IMR-90 (cell line): ENCODE measurements around the gene GRB10. TPM values are rescaled to one million over a fixed set of nuclear protein-coding genes. Genes with fewer than 3 reads are reported as not detected.

ENCODE experiments used
- ATAC-seq: fragments of 200-7000 bp; cut with Tn5 transposase; 2 replicates; pipeline ENCODE4 v1.9.1; 2020; ENCODE audit warnings: low read depth, mild to moderate bottlenecking, moderate library complexity
- BruUV-seq: library from RNA; stranded (reverse); fragments of 400-500 nt; replicated peaks from 2 replicates; lab custom pipeline; 2021; lab: Mats Ljungman, UMichigan
- CTCF ChIA-PET: fragments of 300-600 bp; formaldehyde crosslinking; extraction: SDS; loops from one replicate; lab custom pipeline; 2021; ENCODE audit warnings: antibody characterized with exemption; lab: Yijun Ruan, JAX
- POLR2A ChIA-PET: fragments of 300-600 bp; sonication (Branson Sonifier 250); formaldehyde crosslinking; loops from one replicate; lab custom pipeline; 2022; ENCODE audit warnings: antibody characterized with exemption; ENCODE audit not compliant: unreplicated experiment; lab: Charles Lee
- DNase-seq: peaks from one replicate; pipeline ENCODE4 v3.0.0; 2013
- H2AFZ ChIP-seq: replicated peaks from 2 replicates; pipeline ENCODE3; 2013; ENCODE audit warnings: low read length, mild to moderate bottlenecking; ENCODE audit not compliant: poor library complexity
- H2AK5ac ChIP-seq: 2 replicates; pipeline ENCODE4 v1.6.1; 2013; ENCODE audit warnings: low read depth, low read length, inconsistent platforms
- H2AK9ac ChIP-seq: replicated peaks from 2 replicates; pipeline ENCODE3; 2013; ENCODE audit warnings: mild to moderate bottlenecking, low read depth, low read length, moderate library complexity; ENCODE audit not compliant: poor library complexity
- H2BK120ac ChIP-seq: 2 replicates; pipeline ENCODE4 v1.6.1; 2013; ENCODE audit warnings: low read depth, low read length, inconsistent platforms
- H2BK15ac ChIP-seq: 3 replicates; pipeline ENCODE4 v1.6.1; 2013; ENCODE audit warnings: low read depth, low read length, inconsistent platforms
- H2BK20ac ChIP-seq: 2 replicates; pipeline ENCODE4 v1.6.1; 2013; ENCODE audit warnings: low read depth, mild to moderate bottlenecking, inconsistent platforms, low read length, moderate library complexity
- H2BK5ac ChIP-seq: 2 replicates; pipeline ENCODE4 v1.6.1; 2013; ENCODE audit warnings: mild to moderate bottlenecking, low read depth, low read length, inconsistent platforms; ENCODE audit not compliant: poor library complexity, severe bottlenecking
- H3K14ac ChIP-seq: replicated peaks from 2 replicates; pipeline ENCODE4 v1.6.1; 2013; ENCODE audit warnings: low read depth, low read length, inconsistent platforms
- H3K18ac ChIP-seq: 2 replicates; pipeline ENCODE4 v1.6.1; 2013; ENCODE audit warnings: low read depth, low read length, control low read depth
- H3K23ac ChIP-seq: 2 replicates; pipeline ENCODE4 v1.6.1; 2013; ENCODE audit warnings: low read depth, low read length, inconsistent platforms
- H3K27ac ChIP-seq: 2 replicates; pipeline ENCODE4 v1.5.1; 2013; ENCODE audit warnings: mild to moderate bottlenecking, control low read depth, low read length; ENCODE audit not compliant: insufficient read depth
- H3K27me3 ChIP-seq: 2 replicates; pipeline ENCODE4 v1.6.1; 2013; ENCODE audit warnings: low read length; ENCODE audit not compliant: control insufficient read depth, insufficient read depth
- H3K36me3 ChIP-seq: 2 replicates; pipeline ENCODE4 v1.6.1; 2013; ENCODE audit warnings: low read length, mixed read lengths; ENCODE audit not compliant: control insufficient read depth, insufficient read depth
- H3K4ac ChIP-seq: 2 replicates; pipeline ENCODE4 v1.6.1; 2013; ENCODE audit warnings: low read depth, low read length, inconsistent platforms
- H3K4me1 ChIP-seq: 2 replicates; pipeline ENCODE4 v1.6.1; 2013; ENCODE audit warnings: low read length, mixed read lengths; ENCODE audit not compliant: control insufficient read depth, insufficient read depth
- H3K4me2 ChIP-seq: 2 replicates; pipeline ENCODE4 v1.6.1; 2013; ENCODE audit warnings: low read depth, mild to moderate bottlenecking, control low read depth, low read length, moderate library complexity
- H3K4me3 ChIP-seq: 2 replicates; pipeline ENCODE4 v1.5.1; 2013; ENCODE audit warnings: low read depth, mild to moderate bottlenecking, control low read depth, low read length, moderate library complexity; ENCODE audit not compliant: insufficient read depth
- H3K56ac ChIP-seq: 2 replicates; pipeline ENCODE4 v1.6.1; 2013; ENCODE audit warnings: low read length, inconsistent platforms; ENCODE audit not compliant: insufficient read depth; ENCODE audit errors: extremely low read depth
- H3K79me1 ChIP-seq, 2 experiments: 2 replicates each; pipeline ENCODE4 v1.6.1; 2013; ENCODE audit warnings: low read length in 2 of 2, inconsistent platforms in 1 of 2, low read depth in 1 of 2
- H3K9ac ChIP-seq: 2 replicates; pipeline ENCODE4 v1.6.1; 2013; ENCODE audit warnings: low read depth, low read length, control low read depth
- H3K9me1 ChIP-seq: 2 replicates; pipeline ENCODE4 v1.6.1; 2013; ENCODE audit warnings: low read length, inconsistent platforms; ENCODE audit not compliant: insufficient read depth
- H3K9me3 ChIP-seq: 2 replicates; pipeline ENCODE4 v1.6.1; 2013; ENCODE audit warnings: low read length; ENCODE audit not compliant: control insufficient read depth, insufficient read depth
- H4K20me1 ChIP-seq: 2 replicates; pipeline ENCODE4 v1.6.1; 2013; ENCODE audit warnings: low read length, inconsistent platforms; ENCODE audit not compliant: insufficient read depth
- H4K5ac ChIP-seq: 2 replicates; pipeline ENCODE4 v1.6.1; 2013; ENCODE audit warnings: mild to moderate bottlenecking, low read depth, low read length, control low read depth
- H4K8ac ChIP-seq, 2 experiments: 2 replicates each; pipeline ENCODE4 v1.6.1; 2013; ENCODE audit warnings: low read depth in 2 of 2, low read length in 2 of 2, control low read depth in 1 of 2, inconsistent platforms in 1 of 2
- H4K91ac ChIP-seq: 2 replicates; pipeline ENCODE4 v1.6.1; 2013; ENCODE audit warnings: low read depth, low read length, inconsistent platforms; ENCODE audit not compliant: insufficient read depth
- BHLHE40 ChIP-seq: fragments of 150-350 bp; IDR thresholded peaks from 2 replicates; pipeline ENCODE4 v1.6.1; 2016; ENCODE audit warnings: mild to moderate bottlenecking, low read depth, low read length
- CEBPB ChIP-seq: IDR thresholded peaks from 2 replicates; pipeline ENCODE4 v1.6.1; 2012; ENCODE audit warnings: low read depth, low read length, improper control_type of control experiment
- CHD1 ChIP-seq: IDR thresholded peaks from 2 replicates; pipeline ENCODE4 v1.6.1; 2012; ENCODE audit warnings: low read depth, low read length, improper control_type of control experiment
- ELK1 ChIP-seq: fragments of 150-350 bp; IDR thresholded peaks from 2 replicates; pipeline ENCODE4 v1.6.1; 2016; ENCODE audit warnings: low read depth, mild to moderate bottlenecking, low read length, moderate library complexity, borderline replicate concordance
- FOS ChIP-seq: fragments of 150-350 bp; IDR thresholded peaks from 2 replicates; pipeline ENCODE4 v1.6.1; 2016; ENCODE audit warnings: low read depth, low read length
- MAFK ChIP-seq: IDR thresholded peaks from 2 replicates; pipeline ENCODE4 v1.6.1; 2012; ENCODE audit warnings: low read depth, low read length, improper control_type of control experiment
- MAZ ChIP-seq: IDR thresholded peaks from 2 replicates; pipeline ENCODE4 v1.6.1; 2012; ENCODE audit warnings: low read depth, mild to moderate bottlenecking, low read length, improper control_type of control experiment, moderate library complexity, borderline replicate concordance
- MXI1 ChIP-seq: IDR thresholded peaks from 2 replicates; pipeline ENCODE4 v1.6.1; 2012; ENCODE audit warnings: low read depth, mild to moderate bottlenecking, low read length, moderate library complexity, borderline replicate concordance
- NFE2L2 ChIP-seq: fragments of 150-350 bp; IDR thresholded peaks from 2 replicates; pipeline ENCODE4 v1.6.1; 2016; ENCODE audit warnings: low read depth, mild to moderate bottlenecking, low read length
- POLR2A ChIP-seq: IDR thresholded peaks from 2 replicates; pipeline ENCODE4 v1.6.1; 2012; ENCODE audit warnings: mild to moderate bottlenecking, low read depth, low read length
- RAD21 ChIP-seq: IDR thresholded peaks from 2 replicates; pipeline ENCODE4 v1.6.1; 2012; ENCODE audit warnings: low read length, improper control_type of control experiment
- RCOR1 ChIP-seq: IDR thresholded peaks from 2 replicates; pipeline ENCODE4 v1.6.1; 2012; ENCODE audit warnings: mild to moderate bottlenecking, low read length, improper control_type of control experiment; ENCODE audit not compliant: insufficient replicate concordance
- RFX5 ChIP-seq: IDR thresholded peaks from 2 replicates; pipeline ENCODE4 v1.8.0; 2012; ENCODE audit warnings: low read depth, mild to moderate bottlenecking, low read length, moderate library complexity
- SMC3 ChIP-seq: fragments of 150-350 bp; IDR thresholded peaks from 2 replicates; pipeline ENCODE4 v1.6.1; 2016; ENCODE audit warnings: low read depth, mild to moderate bottlenecking, antibody characterized with exemption, low read length, moderate library complexity
- USF2 ChIP-seq: fragments of 150-350 bp; IDR thresholded peaks from 2 replicates; pipeline ENCODE4 v1.6.1; 2017; ENCODE audit warnings: mild to moderate bottlenecking, antibody characterized with exemption, low read length, low read depth
- WGBS, 2 experiments: methylation state at CpG; one replicate each; pipeline versions ENCODE4 v1.1.5 to v1.1.7; 2013; ENCODE audit warnings: missing lambda C conversion rate in 2 of 2; ENCODE audit not compliant: insufficient read length in 1 of 2; ENCODE audit errors: extremely low coverage in 2 of 2; 5-methylcytosine and 5-hydroxymethylcytosine counted together
- dilution Hi-C: fragments of 300-500 bp; cut with HindIII; formaldehyde crosslinking; loops from one replicate; pipeline ENCODE4 v1.14.3; 2018; ENCODE audit warnings: low sequenced_read_pairs; ENCODE audit not compliant: unreplicated experiment
- in situ Hi-C: fragments of 300-500 bp; cut with MboI; formaldehyde crosslinking; loops from 3 replicates; pipeline ENCODE4 v1.14.3; 2019; ENCODE audit warnings: low sequenced_read_pairs, inconsistent platforms, mixed read lengths
- intact Hi-C: fragments of 100-400 bp; cut with micrococcal nuclease; formaldehyde crosslinking; loops from 2 replicates; pipeline ENCODE4 v1.10.0; 2022
- polyA plus RNA-seq, 3 experiments: library from polyadenylated mRNA; depleted of rRNA; stranded (reverse); fragments of >200 nt; gene quantifications; 2 replicates each; pipeline ENCODE4 v1.2.3, GENCODE V29; 2012; ENCODE audit warnings: low replicate concordance in 1 of 3
- total RNA-seq: library from RNA; depleted of rRNA; stranded (reverse); fragments of >200 nt; gene quantifications from 2 replicates; pipeline ENCODE4 v1.2.3, GENCODE V29; 2012
- TF ChIP-seq, protein P1 (sequence below): conservative IDR thresholded peaks from 2 replicates; pipeline ENCODE4 v1.5.1; 2012; ENCODE audit warnings: mild to moderate bottlenecking, low read depth, low read length, improper control_type of control experiment

GRB10 gene
- total and polyA plus RNA-seq, 2 of the 4 experiments (the other 2 are of a cell fraction): 6.3 to 15.1 TPM

GRCh38 chr7:50620433-50620832 is 162.3 kb downstream of the GRB10 start:
- H4K20me1 ChIP-seq: no peaks in the 10 kb centered on the region

More at GRCh38 chr7:50620433-50620832, 162.3 kb downstream of the GRB10 start:
- Histone ChIP-seq H3K4me1 (no peaks in the 10 kb centered on the region), H3K36me3 (peaks cover 12% of the 10 kb centered on the region), H3K56ac (no peak overlapping the region), H2BK5ac (no peak overlapping the region), H4K8ac (no peak overlapping the region), H2BK20ac (no peak overlapping the region), H3K27ac (no peak overlapping the region), H3K9me3 (no peaks in the 10 kb centered on the region), H2AFZ (no peak overlapping the region), H3K4ac (no peak overlapping the region), H2AK9ac (no peak overlapping the region), H3K9me1 (peaks cover 6% of the 10 kb centered on the region; the same call in 1 of the 2 replicates), H3K79me1 (peaks cover 0 to 4% of the 10 kb centered on the region in 2 experiments; a peak in 1 of 4 replicates), H3K27me3 (no peaks in the 10 kb centered on the region), H3K4me3 (no peak overlapping the region), H3K14ac (no peak overlapping the region), H2AK5ac (no peak overlapping the region), H3K18ac (no peak overlapping the region), H3K23ac (no peak overlapping the region), H2BK120ac (no peak overlapping the region), H4K91ac (no peak overlapping the region), H4K5ac (no peak overlapping the region), H3K9ac (no peak overlapping the region), H2BK15ac (no peak overlapping the region), H3K4me2 (no peak overlapping the region)
- in situ Hi-C loops: no loop called here
- TF ChIP-seq RCOR1 (no peak), MAFK (no peak), BHLHE40 (no peak), RFX5 (no peak), MXI1 (no peak), RAD21 (no peak), POLR2A (no peak), SMC3 (no peak), MAZ (no peak), CHD1 (no peak), CEBPB (no peak), USF2 (no peak), NFE2L2 (no peak), FOS (no peak), ELK1 (no peak)
- TF ChIP-seq, protein P1, sequence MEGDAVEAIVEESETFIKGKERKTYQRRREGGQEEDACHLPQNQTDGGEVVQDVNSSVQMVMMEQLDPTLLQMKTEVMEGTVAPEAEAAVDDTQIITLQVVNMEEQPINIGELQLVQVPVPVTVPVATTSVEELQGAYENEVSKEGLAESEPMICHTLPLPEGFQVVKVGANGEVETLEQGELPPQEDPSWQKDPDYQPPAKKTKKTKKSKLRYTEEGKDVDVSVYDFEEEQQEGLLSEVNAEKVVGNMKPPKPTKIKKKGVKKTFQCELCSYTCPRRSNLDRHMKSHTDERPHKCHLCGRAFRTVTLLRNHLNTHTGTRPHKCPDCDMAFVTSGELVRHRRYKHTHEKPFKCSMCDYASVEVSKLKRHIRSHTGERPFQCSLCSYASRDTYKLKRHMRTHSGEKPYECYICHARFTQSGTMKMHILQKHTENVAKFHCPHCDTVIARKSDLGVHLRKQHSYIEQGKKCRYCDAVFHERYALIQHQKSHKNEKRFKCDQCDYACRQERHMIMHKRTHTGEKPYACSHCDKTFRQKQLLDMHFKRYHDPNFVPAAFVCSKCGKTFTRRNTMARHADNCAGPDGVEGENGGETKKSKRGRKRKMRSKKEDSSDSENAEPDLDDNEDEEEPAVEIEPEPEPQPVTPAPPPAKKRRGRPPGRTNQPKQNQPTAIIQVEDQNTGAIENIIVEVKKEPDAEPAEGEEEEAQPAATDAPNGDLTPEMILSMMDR: no peak
- POLR2A ChIA-PET: no interaction called here
- dilution Hi-C loops: no loop called here
- DNase-seq (no peak), ATAC-seq (no peak)
- BruUV-seq: no TSS peak
- CTCF ChIA-PET: interaction anchor here (0.7 kb wide), 1 partner anchor 489 kb away, joined by 3 read pairs; no protein-coding TSS in a partner anchor
- intact Hi-C loops: no loop called here
- 88% methylated on average over 5 of the region's 11 CpGs; no CpG with 5 or more reads in 1 of the 2 experiments for WGBS, 2 experiments
